ENCODE results near the gene DTHD1.

- TF ChIP-seq CTCF (IDR thresholded peaks at IDR 0.05): no peak
- no peak for TF ChIP-seq POLR2AphosphoS5 (IDR thresholded peaks at IDR 0.05)
- TF ChIP-seq POLR2A (IDR thresholded peaks at IDR 0.05; ENCODE audit: low read depth): no peak
- TF ChIP-seq EP300 (IDR thresholded peaks at IDR 0.05): no peak
Measured at GRCh38 chr4:36313703-36314102, 32.3 kb downstream of the DTHD1 start.

Data from esophagus muscularis mucosa (tissue), 4 donors.